H1 (cell line): Measurements from ENCODE around the gene HMGB1.

Source experiments
- KDM4A ChIP-seq: IDR thresholded peaks from one replicate; pipeline ENCODE4 v1.7.1; 2012; ENCODE audit warnings: low read depth, mild to moderate bottlenecking, moderate library complexity, low read length, inconsistent platforms; ENCODE audit not compliant: severe bottlenecking
- MAFK ChIP-seq: IDR thresholded peaks from 2 replicates; pipeline ENCODE4 v1.6.1; 2012; ENCODE audit warnings: low read depth, mild to moderate bottlenecking, improper control_type of control experiment, low read length
- POLR2AphosphoS5 ChIP-seq: IDR thresholded peaks from 2 replicates; pipeline ENCODE4 v1.6.1; 2011; ENCODE audit warnings: low read depth, low read length
- TF ChIP-seq, protein P1 (sequence below), 3 experiments: IDR thresholded peaks; 1 replicate in 2 of 3; 2 replicates in 1 of 3; pipeline versions ENCODE4 v1.5.1 to v1.6.1; 2011; ENCODE audit warnings: low read length in 3 of 3, mild to moderate bottlenecking in 3 of 3, inconsistent platforms in 2 of 3, low read depth in 1 of 3, moderate library complexity in 1 of 3; ENCODE audit not compliant: insufficient read depth in 1 of 3; ENCODE audit errors: control extremely low read depth in 1 of 3

GRCh38 chr13:30465593-30466357 is at the start of gene HMGB1:
- TF ChIP-seq POLR2AphosphoS5 (peak; percentile 98), KDM4A (no peak), MAFK (no peak)
- TF ChIP-seq, protein P1, sequence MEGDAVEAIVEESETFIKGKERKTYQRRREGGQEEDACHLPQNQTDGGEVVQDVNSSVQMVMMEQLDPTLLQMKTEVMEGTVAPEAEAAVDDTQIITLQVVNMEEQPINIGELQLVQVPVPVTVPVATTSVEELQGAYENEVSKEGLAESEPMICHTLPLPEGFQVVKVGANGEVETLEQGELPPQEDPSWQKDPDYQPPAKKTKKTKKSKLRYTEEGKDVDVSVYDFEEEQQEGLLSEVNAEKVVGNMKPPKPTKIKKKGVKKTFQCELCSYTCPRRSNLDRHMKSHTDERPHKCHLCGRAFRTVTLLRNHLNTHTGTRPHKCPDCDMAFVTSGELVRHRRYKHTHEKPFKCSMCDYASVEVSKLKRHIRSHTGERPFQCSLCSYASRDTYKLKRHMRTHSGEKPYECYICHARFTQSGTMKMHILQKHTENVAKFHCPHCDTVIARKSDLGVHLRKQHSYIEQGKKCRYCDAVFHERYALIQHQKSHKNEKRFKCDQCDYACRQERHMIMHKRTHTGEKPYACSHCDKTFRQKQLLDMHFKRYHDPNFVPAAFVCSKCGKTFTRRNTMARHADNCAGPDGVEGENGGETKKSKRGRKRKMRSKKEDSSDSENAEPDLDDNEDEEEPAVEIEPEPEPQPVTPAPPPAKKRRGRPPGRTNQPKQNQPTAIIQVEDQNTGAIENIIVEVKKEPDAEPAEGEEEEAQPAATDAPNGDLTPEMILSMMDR (IDR thresholded peaks at IDR 0.05; ENCODE audit: control extremely low read depth in 1 of 3, insufficient read depth in 1 of 3, low read depth in 1 of 3, low read length in 3 of 3) = no peak
